KMS-11 (cell line): Measurements from ENCODE around the gene PPP1R3G.
"Not testable (repeated sequence)": the region's sequence is repeated elsewhere in the genome, so short reads cannot be mapped to it uniquely, and the experiment has no call there.

Experiments used
- H2AFZ ChIP-seq: fragments of 200-600 bp; sonication (generic); 2 replicates; pipeline ENCODE4 v1.6.1; 2016; ENCODE audit warnings: antibody characterized with exemption, mixed run types, low read depth
- H3K27ac ChIP-seq: fragments of 200-600 bp; sonication (generic); 2 replicates; pipeline ENCODE4 v1.6.1; 2016; ENCODE audit warnings: mild to moderate bottlenecking, mixed run types
- H3K27me3 ChIP-seq: fragments of 200-600 bp; sonication (generic); 2 replicates; pipeline ENCODE4 v1.6.1; 2017; ENCODE audit warnings: mild to moderate bottlenecking, low read depth, mixed run types, moderate library complexity; ENCODE audit not compliant: insufficient read depth
- H3K36me3 ChIP-seq: fragments of 200-600 bp; sonication (generic); 2 replicates; pipeline ENCODE4 v1.6.1; 2017; ENCODE audit warnings: mild to moderate bottlenecking, mixed run types; ENCODE audit not compliant: insufficient read depth
- H3K4me1 ChIP-seq: fragments of 200-600 bp; sonication (generic); 2 replicates; pipeline ENCODE4 v1.6.1; 2016; ENCODE audit warnings: mild to moderate bottlenecking, low read depth, mixed run types; ENCODE audit not compliant: poor library complexity, severe bottlenecking
- H3K4me2 ChIP-seq: fragments of 200-600 bp; sonication (generic); 2 replicates; pipeline ENCODE4 v1.7.0; 2016; ENCODE audit warnings: mild to moderate bottlenecking, mixed run types
- H3K4me3 ChIP-seq: fragments of 200-600 bp; sonication (generic); IDR thresholded peaks from 2 replicates; pipeline ENCODE4 v1.6.1; 2017; ENCODE audit warnings: low read depth, low read length, mixed read lengths; ENCODE audit not compliant: insufficient read depth
- H3K79me2 ChIP-seq: fragments of 200-600 bp; sonication (generic); 2 replicates; pipeline ENCODE4 v1.6.1; 2016; ENCODE audit warnings: low read depth, mixed run types; ENCODE audit not compliant: insufficient read depth
- H3K9ac ChIP-seq: fragments of 200-600 bp; sonication (generic); 2 replicates; pipeline ENCODE4 v1.6.1; 2016; ENCODE audit warnings: mild to moderate bottlenecking, mixed run types
- H4K20me1 ChIP-seq: fragments of 200-600 bp; sonication (generic); 2 replicates; pipeline ENCODE4 v1.6.1; 2016; ENCODE audit warnings: mild to moderate bottlenecking, mixed run types; ENCODE audit not compliant: insufficient read depth
- TF ChIP-seq, protein P1 (sequence below): fragments of 200-600 bp; sonication (generic); conservative IDR thresholded peaks from 2 replicates; pipeline ENCODE4 v1.6.1; 2017; ENCODE audit warnings: low read depth, mild to moderate bottlenecking, antibody characterized with exemption, low read length, moderate library complexity, mixed read lengths

The PPP1R3G gene

DNA sequence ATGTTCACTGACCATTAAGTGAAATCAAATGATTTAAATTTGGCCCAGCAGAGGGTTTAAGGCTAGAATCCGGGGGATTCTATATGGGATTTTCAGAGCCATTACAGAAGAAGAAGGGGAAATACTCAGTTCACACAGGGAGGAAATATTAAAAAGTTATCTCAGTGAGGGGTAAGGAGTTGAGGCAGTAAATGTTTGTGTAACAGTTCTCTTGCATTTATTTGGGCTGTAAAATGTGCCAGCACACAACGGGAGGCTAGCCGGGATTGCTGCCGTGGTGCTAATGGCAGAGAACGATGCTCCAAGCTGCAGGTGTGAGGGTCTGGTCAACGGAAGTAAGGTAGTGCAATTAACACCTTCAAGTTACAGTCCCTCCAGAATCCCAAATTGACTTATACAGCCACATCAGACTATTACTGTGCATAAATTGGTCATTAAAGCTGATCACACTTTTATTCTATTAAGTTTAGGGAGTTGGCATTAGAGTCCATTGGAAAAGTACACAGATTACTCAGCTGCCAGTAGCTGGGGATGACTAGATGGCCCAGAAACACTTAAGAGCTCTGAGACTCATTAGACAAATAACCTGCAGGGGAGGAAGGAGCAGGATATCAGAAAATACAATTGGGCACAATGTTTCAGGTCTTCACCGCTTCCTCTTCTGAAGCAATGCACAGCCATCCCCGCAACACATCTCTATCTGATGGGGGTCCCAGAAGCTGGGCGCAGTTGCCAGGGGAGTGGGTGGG lies 31.3 kb downstream of the PPP1R3G start:
- Histone ChIP-seq H3K79me2 (no peaks in the 10 kb centered on the region), H3K27ac (no peak overlapping the region), H2AFZ (no peak overlapping the region), H3K4me2 (no peak overlapping the region), H3K27me3 (no peaks in the 10 kb centered on the region), H3K9ac (no peak overlapping the region), H3K4me3 (no peak overlapping the region), H3K36me3 (no peaks in the 10 kb centered on the region), H4K20me1 (no peaks in the 10 kb centered on the region), H3K4me1 (no peaks in the 10 kb centered on the region)
- TF ChIP-seq, protein P1, sequence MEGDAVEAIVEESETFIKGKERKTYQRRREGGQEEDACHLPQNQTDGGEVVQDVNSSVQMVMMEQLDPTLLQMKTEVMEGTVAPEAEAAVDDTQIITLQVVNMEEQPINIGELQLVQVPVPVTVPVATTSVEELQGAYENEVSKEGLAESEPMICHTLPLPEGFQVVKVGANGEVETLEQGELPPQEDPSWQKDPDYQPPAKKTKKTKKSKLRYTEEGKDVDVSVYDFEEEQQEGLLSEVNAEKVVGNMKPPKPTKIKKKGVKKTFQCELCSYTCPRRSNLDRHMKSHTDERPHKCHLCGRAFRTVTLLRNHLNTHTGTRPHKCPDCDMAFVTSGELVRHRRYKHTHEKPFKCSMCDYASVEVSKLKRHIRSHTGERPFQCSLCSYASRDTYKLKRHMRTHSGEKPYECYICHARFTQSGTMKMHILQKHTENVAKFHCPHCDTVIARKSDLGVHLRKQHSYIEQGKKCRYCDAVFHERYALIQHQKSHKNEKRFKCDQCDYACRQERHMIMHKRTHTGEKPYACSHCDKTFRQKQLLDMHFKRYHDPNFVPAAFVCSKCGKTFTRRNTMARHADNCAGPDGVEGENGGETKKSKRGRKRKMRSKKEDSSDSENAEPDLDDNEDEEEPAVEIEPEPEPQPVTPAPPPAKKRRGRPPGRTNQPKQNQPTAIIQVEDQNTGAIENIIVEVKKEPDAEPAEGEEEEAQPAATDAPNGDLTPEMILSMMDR: no peak

DNA sequence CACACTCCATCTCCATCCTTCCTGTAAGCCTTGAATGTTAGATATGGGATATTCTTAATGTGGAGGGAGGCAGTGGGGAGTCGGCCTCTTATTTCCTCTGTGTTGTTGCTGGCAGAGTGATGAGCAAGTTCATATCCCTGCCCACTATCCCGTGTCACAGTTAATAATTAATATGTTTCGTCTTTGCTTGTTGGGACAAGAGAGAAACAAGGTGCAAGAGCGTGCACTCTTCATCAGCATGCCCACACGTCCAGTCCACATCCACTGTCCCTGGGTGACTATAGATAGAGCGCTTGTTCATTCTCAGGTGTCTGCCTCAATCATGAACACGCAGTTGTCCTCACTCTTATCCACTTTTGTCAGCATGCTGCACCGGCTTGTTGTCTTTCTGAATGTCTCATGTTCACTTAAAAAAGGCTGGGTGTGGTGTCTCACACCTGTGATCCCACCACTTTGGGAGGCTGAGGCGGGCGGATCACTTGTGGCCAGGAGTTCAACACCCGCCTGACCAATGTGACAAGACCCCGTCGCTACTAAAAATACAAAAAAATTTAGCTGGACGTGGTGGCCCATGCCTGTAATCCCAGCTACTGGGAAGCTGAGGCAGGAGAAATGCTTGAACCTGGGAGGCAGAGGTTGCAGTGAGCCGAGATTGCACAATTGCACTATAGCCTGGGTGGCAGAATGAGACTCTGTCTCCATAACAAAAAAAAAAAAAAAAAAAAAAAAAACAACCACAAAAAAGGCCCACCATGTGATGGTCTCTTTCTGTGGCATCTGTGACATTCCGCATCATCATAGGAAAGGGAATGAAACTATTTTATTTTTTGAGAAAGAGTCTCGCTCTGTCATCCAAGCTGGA lies 34.2 kb downstream of the PPP1R3G start:
- TF ChIP-seq, protein P1: no peak
- Histone ChIP-seq H2AFZ (no peak overlapping the region), H3K36me3 (no peaks in the 10 kb centered on the region), H4K20me1 (no peaks in the 10 kb centered on the region), H3K27ac (no peak overlapping the region), H3K9ac (no peak overlapping the region), H3K4me2 (no peak overlapping the region), H3K27me3 (no peaks in the 10 kb centered on the region), H3K4me3 (no peak overlapping the region), H3K79me2 (no peaks in the 10 kb centered on the region), H3K4me1 (no peaks in the 10 kb centered on the region)

DNA sequence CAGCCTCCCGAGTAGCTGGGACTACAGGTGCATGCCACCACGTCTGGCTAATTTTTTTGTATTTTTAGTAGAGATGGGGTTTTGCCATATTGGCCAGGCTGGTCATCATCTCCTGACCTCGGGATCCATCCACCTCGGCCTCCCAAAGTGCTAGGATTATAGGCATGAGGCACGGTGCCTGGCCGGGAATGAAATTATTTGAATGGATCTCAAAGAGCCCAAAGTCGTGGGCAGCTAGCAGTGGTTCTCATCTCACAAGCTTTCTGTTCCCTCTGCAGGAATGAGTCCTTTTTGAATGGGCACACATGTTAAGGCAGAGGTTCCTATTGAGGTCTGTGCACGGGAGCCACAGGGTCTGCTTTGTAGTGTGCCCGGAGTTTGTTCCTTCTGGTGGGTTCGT lies 34.9 kb downstream of the PPP1R3G start:
- H3K9ac ChIP-seq: no peak overlapping the region
- H3K4me3 ChIP-seq: no peak overlapping the region
- no peaks in the 10 kb centered on the region for H3K79me2 ChIP-seq
- TF ChIP-seq, protein P1: no peak
- no peak overlapping the region for H3K27ac ChIP-seq
- no peaks in the 10 kb centered on the region for H3K27me3 ChIP-seq
- no peaks in the 10 kb centered on the region for H3K36me3 ChIP-seq
- no peaks in the 10 kb centered on the region for H3K4me1 ChIP-seq
- no peak overlapping the region for H2AFZ ChIP-seq
- H4K20me1 ChIP-seq: no peaks in the 10 kb centered on the region
- H3K4me2 ChIP-seq: no peak overlapping the region

DNA sequence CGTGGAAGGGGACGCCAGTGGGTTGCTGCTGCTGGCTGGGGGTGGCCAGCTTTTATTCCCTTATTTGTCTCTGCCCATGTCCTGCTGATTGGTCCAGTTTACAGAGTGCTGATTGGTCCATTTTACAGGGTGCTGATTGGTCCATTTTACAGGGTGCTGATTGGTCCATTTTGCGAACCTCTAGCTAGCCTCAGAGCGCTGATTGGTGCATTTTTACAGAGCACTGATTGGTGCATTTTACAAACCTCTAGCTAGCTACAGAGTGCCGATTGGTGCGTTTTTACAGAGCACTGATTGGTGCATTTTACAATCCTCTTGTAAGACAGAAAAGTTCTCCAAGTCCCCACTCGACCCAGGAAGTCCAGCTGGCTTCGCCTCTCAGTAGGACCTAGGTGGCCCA lies 35.4 kb downstream of the PPP1R3G start:
- H3K4me3 ChIP-seq, H3K79me2 ChIP-seq, H2AFZ ChIP-seq, H3K36me3 ChIP-seq, H3K4me2 ChIP-seq, H4K20me1 ChIP-seq, H3K27me3 ChIP-seq, H3K9ac ChIP-seq, H3K27ac ChIP-seq, H3K4me1 ChIP-seq: not testable (repeated sequence)

DNA sequence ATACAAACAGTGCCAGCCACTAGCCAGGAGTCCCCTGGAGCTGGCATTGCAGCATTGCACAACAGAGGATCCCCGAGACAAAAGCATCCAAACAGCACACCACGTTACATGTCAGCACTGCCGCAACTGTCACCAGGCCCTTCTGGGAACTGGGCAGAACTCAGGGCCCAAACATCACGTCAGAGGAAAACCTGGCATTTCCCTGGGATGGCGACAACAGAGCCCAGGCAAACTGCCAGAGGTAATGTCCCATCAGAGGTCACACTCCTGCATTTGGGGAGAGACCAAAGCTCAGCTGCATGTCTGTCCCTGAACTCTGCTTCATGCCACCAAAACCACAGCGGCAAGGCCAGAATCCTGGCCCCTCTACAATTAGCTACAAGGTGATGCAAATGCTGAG lies 36.3 kb downstream of the PPP1R3G start:
- H3K79me2 ChIP-seq: no peaks in the 10 kb centered on the region
- no peak overlapping the region for H2AFZ ChIP-seq
- H3K4me1 ChIP-seq: no peaks in the 10 kb centered on the region
- TF ChIP-seq, protein P1: no peak
- no peak overlapping the region for H3K4me3 ChIP-seq
- H4K20me1 ChIP-seq: no peaks in the 10 kb centered on the region
- no peak overlapping the region for H3K9ac ChIP-seq
- H3K27ac ChIP-seq: no peak overlapping the region
- H3K4me2 ChIP-seq: no peak overlapping the region
- H3K27me3 ChIP-seq: no peaks in the 10 kb centered on the region
- H3K36me3 ChIP-seq: no peaks in the 10 kb centered on the region
